ENCODE data around the gene POLE. TPM values are rescaled to one million over a fixed set of nuclear protein-coding genes. Genes with fewer than 3 reads are reported as not detected.

Gene POLE
- total RNA-seq, 1 experiment from 2014 or later = 147 TPM

- Histone ChIP-seq H3K18ac (ENCODE audit: insufficient read length, low read depth, low read length) (no peak overlapping the region), H3K27ac (ENCODE audit: insufficient read length, low read depth, low read length) (no peak overlapping the region), H2BK120ac (ENCODE audit: low read depth, low read length, poor library complexity, severe bottlenecking) (no peak overlapping the region), H3K4me2 (ENCODE audit: insufficient read depth, insufficient read length, low read length) (no peak overlapping the region), H2BK5ac (ENCODE audit: insufficient read length, low read length) (no peak overlapping the region), H2AK5ac (ENCODE audit: insufficient read length, low read length) (no peak overlapping the region), H3K9me3 (ENCODE audit: control insufficient read depth, low read depth, low read length) (no peaks in the 10 kb centered on the region), H3K79me2 (ENCODE audit: insufficient read depth, low read length) (no peaks in the 10 kb centered on the region), H3K23ac (ENCODE audit: insufficient read length, low read depth, low read length) (no peak overlapping the region), H2BK15ac (ENCODE audit: low read depth, low read length) (no peak overlapping the region), H3K56ac (ENCODE audit: insufficient read length, low read depth, low read length) (no peak overlapping the region), H2AFZ (ENCODE audit: low read length) (no peak overlapping the region), H4K8ac (replicated peaks; ENCODE audit: insufficient read length, low read depth, low read length) (no peak overlapping the region), H4K91ac (ENCODE audit: insufficient read length, low read depth, low read length) (no peak overlapping the region), H3K9ac (ENCODE audit: extremely low read depth, insufficient read length, low read length) (no peak overlapping the region), H3K4me1 (ENCODE audit: insufficient read depth, low read length) (no peaks in the 10 kb centered on the region), H3K14ac (ENCODE audit: insufficient read depth, low read length) (no peak overlapping the region), H3K4ac (ENCODE audit: low read depth, low read length) (no peak overlapping the region), H4K20me1 (ENCODE audit: control insufficient read depth, insufficient read depth, insufficient read length) (no peaks in the 10 kb centered on the region), H3K79me1 (ENCODE audit: insufficient read depth, low read depth, low read length, poor library complexity, severe bottlenecking) (no peaks in the 10 kb centered on the region), H4K5ac (ENCODE audit: insufficient read length, low read depth, low read length) (no peak overlapping the region), H3K27me3 (ENCODE audit: insufficient read depth, low read length) (no peaks in the 10 kb centered on the region), H2BK20ac (ENCODE audit: low read depth, low read length, poor library complexity, severe bottlenecking) (no peak overlapping the region), H3K23me2 (ENCODE audit: insufficient read length, low read depth, low read length, poor library complexity, severe bottlenecking) (no peaks in the 10 kb centered on the region), H2BK12ac (ENCODE audit: insufficient read length, low read depth, low read length) (no peak overlapping the region), H3T11ph (ENCODE audit: low read length) (no peak overlapping the region)
- no CpG with 5 or more reads among the region's 17 CpGs for WGBS (ENCODE audit: extremely low coverage, insufficient read length, low lambda C conversion rate)
- Mint-ChIP-seq H3K27me3 (ENCODE audit: low read depth) (no peaks in the 10 kb centered on the region), H3K27ac (no peak overlapping the region), H3K4me3 (no peak overlapping the region), H3K4me1 (no peaks in the 10 kb centered on the region), H3K9me3 (peaks cover 13 to 16% of the 10 kb centered on the region in 2 experiments), H3K36me3 (ENCODE audit: insufficient read depth in 1 of 3, low read depth in 3 of 3) (peaks cover 82 to 98% (median 95%) of the 10 kb centered on the region in 3 experiments)
- no peak for DNase-seq
- TF ChIP-seq CTCF (conservative IDR thresholded peaks at IDR 0.05) = no peak
Measured at GRCh38 chr12:132731574-132731973, 44.4 kb upstream of the POLE start.

Measured in H9 (cell line).